GM12892 (cell line): ENCODE results near the gene RANBP10.

ENCODE experiments used
- POLR2A ChIP-seq: IDR thresholded peaks from 2 replicates; pipeline ENCODE4 v1.6.1; 2011; ENCODE audit warnings: low read depth, low read length, control low read depth
- TAF1 ChIP-seq: IDR thresholded peaks from 2 replicates; pipeline ENCODE4 v1.6.1; 2011; ENCODE audit warnings: low read depth, mild to moderate bottlenecking, control low read depth, low read length, borderline replicate concordance

DNA sequence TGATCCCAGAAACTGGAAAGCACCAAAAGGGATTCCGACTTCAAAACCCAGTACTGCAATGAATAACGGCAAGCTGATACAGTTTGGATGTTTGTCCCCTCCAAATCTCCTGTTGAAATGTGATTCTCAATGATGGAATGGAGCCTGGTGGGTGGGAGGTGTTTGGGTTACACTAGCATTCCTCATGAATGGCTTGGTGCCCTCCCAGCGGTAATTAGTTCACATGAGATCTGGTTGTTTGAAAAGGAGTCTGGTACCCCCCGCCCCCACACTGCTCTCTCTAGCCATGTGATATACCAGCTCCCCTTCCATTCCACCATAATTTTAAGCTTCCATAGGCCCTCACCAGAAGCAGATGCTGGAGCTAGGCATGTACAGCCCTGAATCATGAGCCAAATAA lies 40.1 kb downstream of the RANBP10 start:
- TF ChIP-seq TAF1 (no peak), POLR2A (no peak)
